AG09319 (cell line): ENCODE results near the gene TSPEAR.

Experiments
- DNase-seq: peaks from one replicate; pipeline ENCODE4 v3.0.0-alpha.2; 2010; ENCODE audit warnings: low read depth; ENCODE audit errors: extremely low read depth
- TF ChIP-seq, protein P1 (sequence below): IDR thresholded peaks from 2 replicates; pipeline ENCODE4 v1.5.1; 2011; ENCODE audit warnings: low read depth, mild to moderate bottlenecking, inconsistent platforms, low read length, moderate library complexity

The TSPEAR gene

DNA sequence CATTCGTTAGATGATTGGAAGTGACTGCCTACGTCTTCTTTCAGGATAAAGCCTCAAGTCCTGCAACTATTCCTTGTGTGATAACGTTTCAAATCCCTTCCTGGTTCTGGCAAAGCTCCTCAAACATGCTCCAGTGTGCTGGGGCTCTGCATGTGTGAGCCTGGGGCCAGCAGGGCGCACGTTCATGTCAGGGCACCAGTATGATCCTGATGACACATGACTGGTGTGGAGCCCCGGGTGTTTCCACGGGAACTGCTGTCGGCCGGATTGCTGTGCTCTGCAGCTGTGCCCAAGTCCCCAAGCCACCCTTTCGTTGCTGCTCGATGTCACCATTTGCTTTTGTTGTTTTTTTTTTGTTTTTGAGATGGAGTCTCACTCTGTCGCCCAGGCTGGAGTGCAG lies 192.7 kb downstream of the TSPEAR start:
- DNase-seq, result no peak
- TF ChIP-seq, protein P1, sequence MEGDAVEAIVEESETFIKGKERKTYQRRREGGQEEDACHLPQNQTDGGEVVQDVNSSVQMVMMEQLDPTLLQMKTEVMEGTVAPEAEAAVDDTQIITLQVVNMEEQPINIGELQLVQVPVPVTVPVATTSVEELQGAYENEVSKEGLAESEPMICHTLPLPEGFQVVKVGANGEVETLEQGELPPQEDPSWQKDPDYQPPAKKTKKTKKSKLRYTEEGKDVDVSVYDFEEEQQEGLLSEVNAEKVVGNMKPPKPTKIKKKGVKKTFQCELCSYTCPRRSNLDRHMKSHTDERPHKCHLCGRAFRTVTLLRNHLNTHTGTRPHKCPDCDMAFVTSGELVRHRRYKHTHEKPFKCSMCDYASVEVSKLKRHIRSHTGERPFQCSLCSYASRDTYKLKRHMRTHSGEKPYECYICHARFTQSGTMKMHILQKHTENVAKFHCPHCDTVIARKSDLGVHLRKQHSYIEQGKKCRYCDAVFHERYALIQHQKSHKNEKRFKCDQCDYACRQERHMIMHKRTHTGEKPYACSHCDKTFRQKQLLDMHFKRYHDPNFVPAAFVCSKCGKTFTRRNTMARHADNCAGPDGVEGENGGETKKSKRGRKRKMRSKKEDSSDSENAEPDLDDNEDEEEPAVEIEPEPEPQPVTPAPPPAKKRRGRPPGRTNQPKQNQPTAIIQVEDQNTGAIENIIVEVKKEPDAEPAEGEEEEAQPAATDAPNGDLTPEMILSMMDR, result no peak

DNA sequence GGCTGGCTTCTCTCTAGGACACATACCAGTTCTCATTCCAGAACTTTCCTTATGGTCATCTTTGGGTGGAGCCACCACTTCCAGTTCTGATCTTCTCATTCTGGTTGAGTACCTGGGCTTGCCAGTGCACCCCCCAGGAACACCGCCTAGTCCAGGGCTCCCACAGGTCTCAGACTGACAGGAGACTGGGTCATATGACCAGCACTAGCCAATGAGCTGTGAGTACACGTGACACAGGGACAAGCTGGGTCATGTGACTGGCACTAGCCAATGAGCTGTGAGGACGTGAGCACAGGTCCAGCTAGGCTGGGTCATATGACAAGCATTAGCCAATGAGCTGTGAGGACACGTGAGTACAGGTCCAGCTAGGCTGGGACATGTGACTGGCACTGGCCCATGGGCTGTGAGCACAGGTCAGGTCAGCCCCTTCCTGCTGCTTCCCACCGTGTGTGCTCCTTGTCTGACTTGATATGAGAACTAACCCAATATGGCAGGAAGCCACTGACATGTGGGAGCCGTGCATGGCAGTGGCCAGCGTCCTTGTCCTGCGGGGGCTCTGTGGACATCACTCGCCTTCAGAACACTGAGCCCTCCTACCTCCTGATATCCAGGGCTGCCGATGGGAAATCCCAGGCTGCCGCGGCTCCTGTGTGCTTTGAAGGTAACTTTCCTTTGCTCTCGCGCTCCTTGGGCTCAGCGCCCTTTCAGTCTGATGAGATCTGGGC lies 194.0 kb downstream of the TSPEAR start:
- DNase-seq, result no peak
- TF ChIP-seq, protein P1, result no peak

DNA sequence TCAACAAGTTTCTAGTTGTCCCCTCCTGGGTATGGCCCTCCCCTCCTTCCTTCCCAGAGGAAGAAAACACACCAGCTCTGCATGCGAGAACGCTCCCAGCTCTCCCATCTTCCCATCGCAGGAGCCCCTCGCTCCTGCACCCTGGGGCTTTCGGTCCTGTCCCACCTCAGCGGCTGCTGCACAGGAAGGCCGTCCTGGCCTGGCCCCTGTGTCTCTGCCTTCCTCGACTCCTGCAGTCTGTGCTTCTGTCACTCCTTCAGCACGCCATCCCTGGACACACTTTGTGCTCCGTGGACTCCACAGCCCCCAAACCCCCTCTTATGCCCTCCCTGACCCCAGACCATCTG lies 194.6 kb downstream of the TSPEAR start:
- TF ChIP-seq, protein P1, result no peak
- DNase-seq, result no peak

DNA sequence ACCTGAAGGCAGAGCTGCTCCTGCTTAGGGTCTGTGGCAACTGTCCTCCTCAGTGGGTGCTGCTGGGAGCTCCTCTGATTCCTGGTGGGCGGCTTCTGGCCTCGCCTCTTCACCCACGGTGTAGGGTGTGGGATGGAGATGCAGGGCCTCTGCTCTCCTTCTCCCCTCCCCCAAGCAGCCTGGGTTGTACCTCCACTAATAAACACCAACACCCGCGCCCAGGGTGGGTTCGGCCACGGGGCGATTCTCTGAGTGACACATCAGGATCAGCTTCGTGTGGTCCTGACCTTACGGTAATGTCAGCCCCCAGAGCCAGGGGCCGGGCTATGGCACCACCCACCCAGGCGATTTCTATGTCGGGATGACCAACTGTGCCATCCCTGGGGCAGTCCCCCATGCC lies 195.0 kb downstream of the TSPEAR start:
- TF ChIP-seq, protein P1, result no peak
- no peak for DNase-seq

DNA sequence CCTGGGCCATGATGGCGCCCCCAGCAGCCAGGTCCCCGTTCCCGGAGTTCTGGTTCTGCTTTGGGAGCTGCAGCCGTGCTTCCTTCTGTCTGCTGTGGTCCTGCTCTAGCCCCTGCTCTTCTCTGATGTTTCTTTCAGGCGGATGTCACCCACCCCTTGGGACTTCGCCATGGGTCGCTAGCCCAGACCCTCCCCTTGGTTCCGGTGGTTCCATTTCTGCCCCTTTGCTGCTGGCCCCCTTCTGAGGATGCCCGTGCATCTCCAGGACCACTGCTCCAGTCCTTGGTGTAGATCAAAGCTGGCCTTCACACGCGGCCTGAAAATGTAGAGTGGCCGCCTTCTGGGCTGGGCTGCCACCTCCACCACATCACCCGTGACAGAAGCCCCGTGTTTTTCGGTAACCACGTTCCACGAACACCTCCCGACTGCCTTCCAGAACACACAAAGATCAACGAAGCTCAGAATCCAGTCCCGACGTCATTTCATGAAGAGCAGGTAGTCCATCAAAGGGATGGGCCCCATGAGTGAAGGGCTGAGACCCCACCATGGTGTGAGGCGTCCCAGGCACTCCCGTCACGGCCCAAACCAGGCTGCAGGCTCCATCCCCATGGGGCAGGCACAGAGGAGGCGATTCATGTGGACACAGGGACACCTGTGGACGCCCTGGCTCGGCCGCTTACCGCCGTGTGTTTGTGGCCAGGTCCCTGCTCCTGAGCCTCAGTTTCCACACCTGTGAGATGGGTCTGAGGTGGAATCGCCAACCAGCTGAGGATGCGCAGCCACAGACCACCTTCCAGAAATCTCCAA lies 195.8 kb downstream of the TSPEAR start:
- TF ChIP-seq, protein P1, result no peak
- no peak for DNase-seq

DNA sequence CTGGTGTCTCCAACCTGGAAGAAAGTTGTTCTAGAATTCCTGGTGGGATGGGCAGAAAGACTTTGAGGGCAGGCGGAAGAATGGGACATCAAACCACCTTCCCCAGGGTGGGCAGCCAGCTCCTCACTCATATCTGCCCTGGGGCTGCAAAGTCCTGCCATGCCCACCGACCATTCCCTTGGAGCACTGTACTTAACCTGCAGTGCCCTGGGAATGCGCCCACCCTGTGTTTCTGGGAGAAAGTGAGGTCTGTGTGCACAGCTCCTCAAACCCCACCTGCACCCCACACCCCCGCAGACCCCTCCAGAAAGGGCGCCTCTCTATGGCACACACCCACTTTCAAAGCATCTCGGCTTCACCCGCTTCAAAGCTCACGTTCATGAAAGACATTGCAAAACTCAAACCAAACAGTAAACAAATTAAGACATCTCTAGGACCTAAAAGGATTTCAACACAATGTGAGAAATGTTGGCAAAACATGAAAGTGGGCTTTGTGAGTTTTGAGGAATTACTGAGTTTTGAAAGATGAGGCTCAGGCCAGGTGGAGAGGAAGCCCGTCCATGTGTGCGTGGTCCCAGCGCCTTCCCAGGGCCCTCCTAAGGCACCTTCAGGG lies 196.5 kb downstream of the TSPEAR start:
- TF ChIP-seq, protein P1, result no peak
- no peak for DNase-seq

DNA sequence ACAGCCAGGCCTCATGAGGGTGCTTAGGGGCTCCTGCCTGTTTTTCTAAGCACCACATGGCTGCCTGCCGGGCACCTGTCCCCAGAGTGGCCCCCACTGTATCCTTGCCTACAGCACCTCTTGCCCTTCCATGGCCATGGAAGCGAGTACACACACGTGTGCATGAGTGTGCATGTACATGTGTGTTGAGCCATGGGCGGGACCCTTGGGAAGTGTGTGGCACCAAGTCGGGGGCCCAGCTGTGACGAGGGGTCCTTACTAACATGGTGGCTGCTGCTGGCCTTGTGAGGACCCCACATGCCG lies 197.2 kb downstream of the TSPEAR start:
- TF ChIP-seq, protein P1, result no peak
- DNase-seq, result no peak
